Umbilical cord (tissue), 2 donors: ENCODE results near the gene FUZ. TPM values are rescaled to one million over a fixed set of nuclear protein-coding genes. Genes with fewer than 3 reads are reported as not detected.

ENCODE experiments used
- DNase-seq: peaks from one replicate; pipeline ENCODE4 v3.0.0-alpha.2; 2015; ENCODE audit warnings: low spot score
- total RNA-seq: library from RNA; depleted of rRNA; stranded (reverse); fragments of >200 nt; gene quantifications from one replicate; pipeline ENCODE4 v1.2.3, GENCODE V29; 2014; ENCODE audit warnings: low replicate concordance; ENCODE audit not compliant: insufficient read depth

The FUZ gene, protein sequence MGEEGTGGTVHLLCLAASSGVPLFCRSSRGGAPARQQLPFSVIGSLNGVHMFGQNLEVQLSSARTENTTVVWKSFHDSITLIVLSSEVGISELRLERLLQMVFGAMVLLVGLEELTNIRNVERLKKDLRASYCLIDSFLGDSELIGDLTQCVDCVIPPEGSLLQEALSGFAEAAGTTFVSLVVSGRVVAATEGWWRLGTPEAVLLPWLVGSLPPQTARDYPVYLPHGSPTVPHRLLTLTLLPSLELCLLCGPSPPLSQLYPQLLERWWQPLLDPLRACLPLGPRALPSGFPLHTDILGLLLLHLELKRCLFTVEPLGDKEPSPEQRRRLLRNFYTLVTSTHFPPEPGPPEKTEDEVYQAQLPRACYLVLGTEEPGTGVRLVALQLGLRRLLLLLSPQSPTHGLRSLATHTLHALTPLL
- total RNA-seq: 10.8 TPM

- peak; percentile 99 for DNase-seq
These were observed at the start of gene FUZ for GRCh38 chr19:49812997-49813861. Gene FUZ (minus strand): TSS chr19:49813292. CDS start chr19:49813106, 186 bp downstream.

DNA sequence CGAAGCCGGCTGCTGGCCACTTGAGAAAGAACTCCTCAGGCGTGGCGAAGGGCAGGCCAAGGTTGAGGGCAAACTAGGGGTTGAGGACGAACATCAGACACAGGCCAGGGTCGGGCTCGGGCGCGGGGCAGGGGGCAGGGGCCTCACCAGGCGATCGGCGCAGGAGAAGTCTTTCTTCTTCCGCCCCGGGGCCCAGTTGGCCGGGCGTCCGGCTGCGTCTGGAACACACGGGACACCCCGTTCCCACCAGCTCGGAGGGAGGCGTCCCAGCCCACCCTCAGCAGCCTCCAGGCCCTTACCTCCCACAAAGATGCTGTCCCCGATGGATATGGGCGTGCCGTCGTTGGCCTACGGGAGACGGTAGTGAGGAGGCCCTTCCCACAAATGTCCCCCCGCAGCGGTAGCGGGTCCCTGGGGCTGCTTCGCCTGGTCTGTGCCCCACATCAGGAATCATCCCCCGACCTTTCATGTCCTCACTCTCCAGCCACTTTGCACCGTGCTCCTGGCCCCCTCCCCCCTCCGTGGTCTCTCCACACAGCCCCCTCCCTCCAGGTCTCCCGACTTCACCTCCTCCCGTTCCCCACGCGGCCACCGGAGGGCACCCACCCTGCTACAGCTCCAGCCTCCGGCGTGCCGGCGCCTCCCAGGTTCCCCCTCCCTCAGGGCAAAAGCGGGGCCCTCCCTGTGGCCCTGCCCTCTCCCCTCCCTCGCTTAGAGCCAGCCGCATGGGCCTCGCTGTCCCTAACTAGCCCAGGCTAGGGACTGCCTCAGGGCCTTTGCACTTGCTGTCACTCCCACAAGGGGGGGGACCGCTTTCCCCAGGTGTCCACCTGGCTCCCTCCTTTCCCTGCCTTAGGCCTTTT lies 49.5 kb upstream of the FUZ start:
- no peak for DNase-seq

- no peak for DNase-seq
These were observed 48.7 kb upstream of the FUZ start for GRCh38 chr19:49861541-49862378.

DNA sequence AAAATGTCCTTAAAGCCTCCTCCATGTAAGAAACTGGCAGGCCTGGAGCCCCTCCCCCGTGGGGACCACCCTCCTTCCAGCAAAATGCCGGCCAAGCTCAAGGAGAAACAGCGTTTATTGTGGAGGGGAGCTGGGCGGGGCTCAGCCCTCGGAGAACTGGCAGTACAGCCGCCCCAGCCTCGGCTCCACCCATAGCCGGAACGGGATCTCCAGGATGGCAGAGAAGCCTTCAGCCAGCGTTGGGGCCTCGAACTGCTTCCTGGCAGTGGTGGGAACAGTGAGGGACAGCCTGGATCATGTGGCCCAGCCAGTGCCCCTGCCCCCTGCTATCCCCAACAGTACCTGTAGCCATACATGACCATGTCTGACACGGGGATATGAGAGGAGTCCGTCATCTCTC lies 48.0 kb upstream of the FUZ start:
- DNase-seq: peak; percentile 57

GRCh38 chr19:49860336-49861102 lies 47.4 kb upstream of the FUZ start:
- no peak for DNase-seq

DNA sequence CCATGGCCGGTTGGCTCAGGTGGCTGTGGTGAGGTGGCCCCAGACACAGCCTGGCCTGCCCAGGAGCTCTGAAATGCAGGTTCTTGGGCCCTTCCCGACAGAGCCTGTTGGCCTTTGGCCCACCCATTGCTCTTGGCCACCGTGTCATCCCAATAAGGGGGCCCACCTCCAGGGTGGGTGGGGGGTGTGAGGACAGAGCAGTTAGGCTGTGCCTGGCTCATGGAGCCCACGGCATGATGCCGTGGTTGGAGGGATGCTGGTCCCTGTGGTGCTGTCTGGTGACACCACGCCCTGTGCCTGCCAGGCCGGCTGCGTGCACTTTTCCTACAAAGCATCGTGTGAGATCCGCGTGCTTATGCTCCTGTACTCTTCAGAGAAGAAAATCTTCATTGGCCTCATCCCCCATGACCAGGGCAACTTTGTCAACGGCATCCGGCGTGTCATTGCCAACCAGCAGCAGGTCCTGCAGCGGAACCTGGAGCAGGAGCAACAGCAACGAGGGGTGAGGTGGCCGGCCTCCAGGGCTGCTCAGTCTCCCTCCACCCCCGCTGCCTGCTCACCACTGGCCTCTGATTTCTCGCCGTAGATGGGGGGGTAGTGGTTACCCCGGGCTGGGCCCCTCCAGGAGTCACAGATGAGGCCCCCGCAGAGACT lies 46.7 kb upstream of the FUZ start:
- no peak for DNase-seq

DNA sequence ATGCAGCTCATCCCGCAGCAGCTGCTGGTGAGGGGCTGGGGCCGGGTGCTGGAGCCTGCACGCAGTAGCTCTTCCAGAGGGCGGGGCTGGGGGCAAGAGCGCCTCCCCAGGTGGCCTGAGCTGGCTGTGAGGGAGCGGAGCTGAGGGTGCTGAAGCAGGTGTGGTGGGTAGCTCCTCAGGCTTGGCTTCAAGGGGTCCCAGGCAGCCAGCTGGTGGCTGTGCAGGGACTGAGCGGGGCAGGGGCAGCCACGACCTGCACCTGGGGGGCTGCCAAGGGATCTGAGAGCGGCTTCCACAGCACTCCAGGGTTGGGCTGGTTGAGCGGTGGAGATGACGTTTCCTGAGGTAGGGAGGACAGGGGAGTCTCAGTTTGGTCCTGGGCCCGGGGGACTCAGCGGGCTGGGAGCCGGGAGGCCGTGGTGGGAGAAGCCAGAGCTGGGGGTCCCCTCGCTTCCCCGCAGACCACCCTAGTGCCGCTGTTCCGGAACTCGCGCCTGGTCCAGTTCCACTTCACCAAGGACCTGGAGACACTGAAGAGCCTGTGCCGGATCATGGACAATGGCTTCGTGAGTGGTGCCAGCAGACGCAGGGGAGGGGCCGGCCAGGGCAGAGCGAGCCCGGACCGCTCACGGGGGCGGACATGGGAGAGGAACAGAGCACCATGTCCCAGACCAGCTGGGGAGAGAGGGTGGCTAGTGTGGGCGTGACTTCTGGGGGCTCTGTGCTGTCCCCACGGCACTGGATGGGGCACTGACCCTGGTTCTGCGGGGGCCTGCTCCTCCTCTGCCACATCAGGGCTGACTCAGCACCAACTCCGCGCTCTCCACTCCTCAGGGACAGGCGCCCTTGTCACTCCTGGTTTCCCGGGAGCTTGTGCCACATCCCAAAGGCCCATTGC lies 45.2 kb upstream of the FUZ start:
- no peak for DNase-seq

DNA sequence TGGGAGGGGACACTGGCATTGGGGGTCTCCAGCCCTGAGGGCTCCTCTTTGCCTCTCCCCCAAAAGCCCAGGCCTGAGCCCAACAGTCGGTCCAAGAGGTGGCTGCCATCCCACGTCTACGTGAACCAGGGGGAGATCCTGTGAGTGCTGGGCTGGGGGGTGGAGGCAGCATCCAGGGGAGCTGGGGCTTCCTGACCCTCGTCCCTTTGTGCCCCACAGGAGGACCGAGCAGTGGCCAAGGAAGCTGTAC lies 44.7 kb upstream of the FUZ start:
- DNase-seq: no peak

DNA sequence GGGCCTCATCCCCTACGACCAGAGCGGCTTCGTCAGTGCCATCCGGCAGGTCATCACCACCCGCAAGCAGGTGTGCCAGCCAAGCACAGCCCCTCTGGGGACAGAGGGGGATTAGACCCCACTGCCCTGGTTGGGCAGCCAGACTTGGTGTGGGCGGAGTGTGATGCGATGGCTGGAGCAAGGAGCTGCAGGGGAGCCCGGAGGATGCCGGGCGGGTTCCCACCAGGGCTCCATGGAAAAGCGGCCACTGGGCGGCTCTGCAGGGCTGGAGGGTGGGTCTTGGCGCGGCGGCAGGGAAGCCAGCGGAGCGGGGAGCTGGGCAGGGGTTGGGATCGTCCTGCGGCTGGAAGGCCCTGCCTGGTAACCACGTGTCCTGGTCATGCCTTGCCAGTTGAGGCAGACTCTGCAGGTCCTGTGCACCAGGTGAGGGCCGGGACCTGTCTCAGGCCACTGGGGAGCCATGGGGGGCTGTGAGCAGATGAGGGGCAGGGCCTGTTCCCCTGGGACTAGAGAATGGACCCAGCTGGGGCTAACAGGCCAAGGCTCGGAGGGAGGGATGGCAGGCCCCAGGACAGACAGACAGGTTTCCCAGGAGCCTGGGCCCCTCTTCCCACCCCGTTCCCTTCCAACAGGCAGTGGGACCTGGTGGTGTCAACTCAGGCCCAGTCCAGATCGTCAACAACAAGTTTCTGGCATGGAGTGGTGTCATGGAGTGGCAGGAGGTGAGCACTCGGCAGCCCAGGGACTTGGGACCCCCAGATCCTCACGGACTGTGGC lies 44.2 kb upstream of the FUZ start:
- no peak for DNase-seq

DNA sequence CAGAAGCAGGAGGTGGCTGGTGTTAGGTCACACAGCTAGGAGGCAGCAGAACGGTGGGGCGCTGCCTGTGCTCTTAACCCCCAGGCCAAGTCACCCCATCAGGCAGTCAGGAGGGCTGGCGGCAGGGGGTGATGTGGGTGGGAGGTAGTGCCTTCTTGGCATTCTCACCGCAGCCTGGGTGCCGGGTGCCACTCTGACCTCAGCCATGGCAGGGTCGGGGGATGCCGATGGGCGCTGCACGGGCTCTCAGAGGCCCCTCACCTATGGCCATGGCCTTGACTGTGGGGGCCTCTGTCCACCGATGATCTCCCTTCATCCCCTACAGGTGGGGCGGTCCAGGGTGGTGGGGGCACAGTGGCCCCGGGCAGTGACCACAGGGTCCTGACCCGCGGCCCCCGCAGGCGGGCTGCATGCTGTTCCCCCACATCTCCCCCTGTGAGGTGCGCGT lies 43.5 kb upstream of the FUZ start:
- no peak for DNase-seq

GRCh38 chr19:49855676-49856573 lies 42.8 kb upstream of the FUZ start:
- DNase-seq: no peak

- no peak for DNase-seq
These were observed 42.2 kb upstream of the FUZ start for GRCh38 chr19:49855277-49855675.

GRCh38 chr19:49854378-49855263 lies 41.5 kb upstream of the FUZ start:
- DNase-seq: no peak

- no peak for DNase-seq
These were observed 40.8 kb upstream of the FUZ start for GRCh38 chr19:49853852-49854377.

DNA sequence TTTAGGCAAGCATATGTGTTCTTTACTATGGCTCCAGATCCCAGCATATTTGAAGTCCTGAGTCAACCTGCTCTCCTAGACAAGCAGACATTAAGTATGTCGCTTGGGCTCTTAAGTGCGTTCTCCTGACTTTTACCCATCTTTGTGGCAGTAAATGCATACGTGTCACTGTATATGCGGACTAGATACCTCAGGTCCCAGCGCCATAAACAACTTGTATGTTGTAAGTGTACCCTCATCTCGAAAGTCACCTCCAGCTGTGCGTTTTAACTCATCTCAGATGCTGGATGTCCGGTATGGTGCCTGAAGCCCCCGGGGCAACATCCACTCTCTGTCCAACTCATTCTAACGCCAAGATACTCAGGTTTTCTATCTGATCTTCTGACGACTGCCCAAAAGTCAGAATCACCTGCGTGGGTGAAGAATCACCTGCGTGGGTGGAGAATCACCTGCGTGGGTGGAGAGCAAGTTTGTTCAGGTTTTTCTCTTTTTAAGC lies 39.6 kb upstream of the FUZ start:
- no peak for DNase-seq
